ENCODE results near the gene MTG2.

DNA sequence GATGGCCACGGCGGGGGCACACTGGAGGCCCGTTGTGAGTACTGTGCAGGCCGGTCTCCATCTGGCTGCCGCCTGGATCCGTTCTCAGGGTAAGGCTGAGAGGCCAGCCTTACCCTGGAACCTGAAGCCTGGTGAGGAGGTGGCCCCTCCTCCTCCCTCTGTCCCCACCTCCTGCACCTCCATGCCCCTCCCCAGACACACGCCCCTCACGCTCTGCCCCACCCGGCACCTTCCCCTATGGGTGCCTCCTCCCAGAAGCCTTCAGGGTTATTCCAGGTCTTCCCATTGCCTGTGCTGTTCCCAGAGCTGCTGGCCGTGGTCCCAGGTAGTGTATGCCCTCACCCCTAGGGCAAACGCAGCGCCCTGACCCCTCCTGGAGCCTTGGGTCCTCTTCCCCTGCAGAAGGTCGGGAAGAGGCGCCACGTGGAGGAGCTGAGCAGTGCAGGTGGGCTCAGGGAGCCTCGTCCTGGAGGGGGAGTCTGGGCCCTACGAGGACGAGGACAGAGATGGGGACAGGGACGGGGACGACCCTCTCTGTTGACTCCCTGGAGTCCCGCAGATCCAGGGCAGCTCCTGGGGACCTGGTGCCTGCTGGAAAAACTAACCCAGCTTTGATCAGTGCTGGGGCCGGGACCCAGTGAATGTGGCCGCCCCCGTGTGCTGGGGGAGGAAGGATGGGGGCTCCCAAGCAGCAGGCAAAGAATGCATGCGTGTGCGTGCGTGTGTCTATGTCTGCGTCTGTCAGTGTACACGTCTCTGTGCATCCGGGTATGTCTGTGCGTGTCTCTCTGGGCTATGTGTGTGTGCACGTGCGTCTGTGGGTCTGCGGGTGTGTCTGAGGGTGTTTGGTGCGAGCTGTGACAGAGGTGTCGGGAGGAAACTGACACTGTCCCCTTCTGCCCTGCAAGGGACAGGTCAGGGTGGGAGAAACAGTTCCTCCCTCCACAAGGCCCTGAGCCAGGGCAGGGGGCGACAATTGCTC lies 45.4 kb downstream of the MTG2 start:
- TF ChIP-seq POLR2AphosphoS5 (IDR thresholded peaks at IDR 0.05; ENCODE audit: low read length) = no peak
- no peak for TF ChIP-seq NRF1 (conservative IDR thresholded peaks at IDR 0.05; ENCODE audit: low read depth, low read length)
- TF ChIP-seq, protein P1, sequence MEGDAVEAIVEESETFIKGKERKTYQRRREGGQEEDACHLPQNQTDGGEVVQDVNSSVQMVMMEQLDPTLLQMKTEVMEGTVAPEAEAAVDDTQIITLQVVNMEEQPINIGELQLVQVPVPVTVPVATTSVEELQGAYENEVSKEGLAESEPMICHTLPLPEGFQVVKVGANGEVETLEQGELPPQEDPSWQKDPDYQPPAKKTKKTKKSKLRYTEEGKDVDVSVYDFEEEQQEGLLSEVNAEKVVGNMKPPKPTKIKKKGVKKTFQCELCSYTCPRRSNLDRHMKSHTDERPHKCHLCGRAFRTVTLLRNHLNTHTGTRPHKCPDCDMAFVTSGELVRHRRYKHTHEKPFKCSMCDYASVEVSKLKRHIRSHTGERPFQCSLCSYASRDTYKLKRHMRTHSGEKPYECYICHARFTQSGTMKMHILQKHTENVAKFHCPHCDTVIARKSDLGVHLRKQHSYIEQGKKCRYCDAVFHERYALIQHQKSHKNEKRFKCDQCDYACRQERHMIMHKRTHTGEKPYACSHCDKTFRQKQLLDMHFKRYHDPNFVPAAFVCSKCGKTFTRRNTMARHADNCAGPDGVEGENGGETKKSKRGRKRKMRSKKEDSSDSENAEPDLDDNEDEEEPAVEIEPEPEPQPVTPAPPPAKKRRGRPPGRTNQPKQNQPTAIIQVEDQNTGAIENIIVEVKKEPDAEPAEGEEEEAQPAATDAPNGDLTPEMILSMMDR (IDR thresholded peaks at IDR 0.05 in 2 of 3, conservative IDR thresholded peaks at IDR 0.05 in 1 of 3; ENCODE audit: control insufficient read depth in 2 of 3, extremely low read depth in 1 of 3, insufficient read depth in 1 of 3, low read depth in 3 of 3, low read length in 3 of 3) = no peak
- TF ChIP-seq SMARCA5 (IDR thresholded peaks at IDR 0.05) = no peak
- TF ChIP-seq, protein P2, sequence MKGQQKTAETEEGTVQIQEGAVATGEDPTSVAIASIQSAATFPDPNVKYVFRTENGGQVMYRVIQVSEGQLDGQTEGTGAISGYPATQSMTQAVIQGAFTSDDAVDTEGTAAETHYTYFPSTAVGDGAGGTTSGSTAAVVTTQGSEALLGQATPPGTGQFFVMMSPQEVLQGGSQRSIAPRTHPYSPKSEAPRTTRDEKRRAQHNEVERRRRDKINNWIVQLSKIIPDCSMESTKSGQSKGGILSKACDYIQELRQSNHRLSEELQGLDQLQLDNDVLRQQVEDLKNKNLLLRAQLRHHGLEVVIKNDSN (IDR thresholded peaks at IDR 0.05; ENCODE audit: borderline replicate concordance, extremely low read length, insufficient read depth, low read depth, low read length) = no peak
- TF ChIP-seq HCFC1 (IDR thresholded peaks at IDR 0.05; ENCODE audit: low read length) = no peak
- no peak for TF ChIP-seq EZH2 (IDR thresholded peaks at IDR 0.05; ENCODE audit: borderline replicate concordance, control insufficient read depth, low read depth, low read length)
- TF ChIP-seq MYC (IDR thresholded peaks at IDR 0.05; ENCODE audit: insufficient read depth, insufficient read length, insufficient replicate concordance, low read length, severe bottlenecking) = no peak
- no peak for TF ChIP-seq TAF1 (IDR thresholded peaks at IDR 0.05; ENCODE audit: borderline replicate concordance, low read depth, low read length)
- TF ChIP-seq KDM1A (IDR thresholded peaks at IDR 0.05; ENCODE audit: borderline replicate concordance) = no peak
- TF ChIP-seq SIX5 (IDR thresholded peaks at IDR 0.05; ENCODE audit: low read depth, low read length, severe bottlenecking) = no peak
- TF ChIP-seq EP300 (IDR thresholded peaks at IDR 0.05; ENCODE audit: borderline replicate concordance in 1 of 2, control insufficient read depth in 1 of 2, low read depth in 2 of 2, low read length in 2 of 2) = no peak
- no peak for TF ChIP-seq ESRRA (IDR thresholded peaks at IDR 0.05; ENCODE audit: low read length)

Data from GM12878 (cell line).